SW 1271 (cell line): Measurements from ENCODE around the gene ME1.
"Not testable (repeated sequence)": the region's sequence is repeated elsewhere in the genome, so short reads cannot be mapped to it uniquely, and the experiment has no call there.

Experiments used
- DNase-seq, 2 experiments: peaks; one replicate each; lab custom pipeline; 2025; lab: John Stamatoyannopoulos, UW

Gene ME1

DNA sequence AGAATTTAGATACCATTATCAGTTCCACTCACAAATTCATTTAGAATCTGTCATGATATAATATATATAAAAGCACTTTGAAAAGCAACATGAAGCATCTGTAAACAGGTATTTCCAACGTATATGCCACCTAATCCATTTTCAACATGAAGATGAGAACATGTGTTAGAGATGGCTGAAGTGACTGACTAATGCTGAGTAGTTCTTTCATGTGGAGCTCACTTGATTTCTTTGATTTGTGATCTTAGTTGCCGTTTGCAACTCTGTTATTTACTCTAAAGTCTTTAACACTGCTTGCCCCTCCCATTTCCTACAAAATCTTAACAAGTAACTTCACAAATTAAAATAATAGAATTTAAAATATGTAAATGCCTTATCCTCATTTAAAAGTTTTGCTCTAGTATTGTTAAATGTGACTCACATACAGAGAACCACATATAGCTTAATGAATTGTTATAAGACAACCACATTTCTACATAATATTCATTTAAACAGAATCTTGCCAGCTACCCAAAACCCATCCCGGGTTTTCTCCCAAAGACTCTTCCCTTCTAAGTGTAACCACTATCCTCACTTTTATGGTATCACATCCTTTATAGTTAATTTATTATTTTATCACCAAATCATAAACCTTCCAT, 78.3 kb downstream of the ME1 start:
- no peak for DNase-seq

DNA sequence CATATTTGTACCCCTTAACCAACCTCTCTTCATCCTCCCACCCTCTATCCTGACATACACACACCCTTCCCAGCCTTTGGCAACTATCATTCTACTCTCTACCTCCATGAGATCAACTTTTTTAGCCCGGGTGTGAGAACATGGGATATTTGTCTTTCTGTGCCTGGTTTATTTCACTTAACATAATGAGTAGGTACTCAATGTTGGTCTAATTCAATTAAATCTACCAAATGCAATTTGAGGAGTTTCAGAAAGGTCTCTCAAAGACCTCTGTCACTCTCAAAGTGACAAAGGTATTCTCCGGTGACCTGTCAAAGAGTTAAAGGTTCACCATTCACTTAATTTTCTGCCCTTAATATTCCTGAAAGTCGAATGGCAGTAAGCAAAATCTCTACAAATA, 87.7 kb downstream of the ME1 start:
- DNase-seq, result no peak

DNA sequence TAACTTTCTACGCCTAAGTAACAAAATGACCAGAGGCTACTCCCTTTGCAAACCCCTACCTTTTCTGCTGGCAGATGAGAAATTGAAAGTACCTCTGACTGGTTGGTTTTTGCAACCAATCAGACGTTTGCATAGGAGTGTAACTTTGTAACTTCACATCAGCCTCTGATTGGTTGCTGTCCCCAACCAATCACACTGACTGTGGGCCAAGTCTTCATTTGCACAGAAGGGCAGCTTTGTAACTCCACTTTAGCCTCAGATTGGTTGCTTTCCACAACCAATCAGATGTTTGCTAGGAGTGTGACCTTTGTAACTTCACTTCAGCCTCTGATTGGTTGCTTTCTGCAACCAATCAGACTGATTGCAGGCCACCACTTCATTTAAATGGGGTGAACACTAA, 89.1 kb downstream of the ME1 start:
- no peak for DNase-seq

DNA sequence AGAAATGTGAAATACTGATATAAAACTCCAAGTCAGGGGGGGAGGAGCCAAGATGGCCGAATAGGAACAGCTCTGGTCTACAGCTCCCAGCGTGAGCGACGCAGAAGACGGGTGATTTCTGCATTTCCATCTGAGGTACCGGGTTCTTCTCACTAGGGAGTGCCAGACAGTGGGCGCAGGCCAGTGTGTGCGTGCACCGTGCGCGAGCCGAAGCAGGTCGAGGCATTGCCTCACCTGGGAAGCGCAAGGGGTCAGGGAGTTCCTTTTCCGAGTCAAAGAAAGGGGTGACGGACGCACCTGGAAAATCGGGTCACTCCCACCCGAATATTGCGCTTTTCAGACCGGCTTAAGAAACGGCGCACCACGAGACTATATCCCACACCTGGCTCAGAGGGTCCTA, 96.9 kb downstream of the ME1 start:
- not testable (repeated sequence) for DNase-seq

DNA sequence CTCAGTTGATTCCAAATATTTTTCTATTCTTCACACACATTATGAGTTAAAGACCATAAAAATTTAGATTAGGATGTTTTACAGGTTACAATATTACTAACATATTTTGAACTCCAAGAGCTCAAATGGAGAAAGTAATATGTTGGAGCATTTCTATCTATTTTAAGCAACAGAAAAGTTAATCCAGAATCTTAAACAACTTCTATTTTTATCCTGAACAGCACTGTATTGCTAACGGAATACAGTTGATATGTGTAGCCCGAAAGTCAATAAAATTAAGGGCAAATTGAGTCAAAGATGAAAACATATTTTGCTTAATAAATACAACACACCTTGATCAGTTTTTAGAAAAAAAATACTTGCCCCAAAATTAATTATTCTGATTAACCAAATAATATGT, 97.4 kb downstream of the ME1 start:
- no peak for DNase-seq

DNA sequence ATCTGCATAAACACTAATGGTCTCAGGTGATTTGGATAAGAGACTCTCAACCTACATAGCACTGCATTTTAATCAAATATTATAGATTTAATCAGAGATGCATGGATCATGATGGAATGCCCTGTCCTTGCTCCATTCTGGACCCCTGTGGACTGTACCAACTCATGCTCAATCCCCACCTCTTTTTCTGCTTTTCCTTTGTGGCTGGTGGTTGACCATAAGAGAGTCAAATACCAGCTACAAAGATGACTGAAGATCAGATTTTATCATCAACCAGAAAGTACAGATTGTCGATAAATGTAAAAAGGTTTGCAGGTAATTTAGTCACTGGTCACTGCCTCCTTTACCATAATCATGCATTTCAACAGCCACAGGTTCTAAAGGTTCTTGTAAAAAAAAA, 116.2 kb downstream of the ME1 start:
- no peak for DNase-seq

DNA sequence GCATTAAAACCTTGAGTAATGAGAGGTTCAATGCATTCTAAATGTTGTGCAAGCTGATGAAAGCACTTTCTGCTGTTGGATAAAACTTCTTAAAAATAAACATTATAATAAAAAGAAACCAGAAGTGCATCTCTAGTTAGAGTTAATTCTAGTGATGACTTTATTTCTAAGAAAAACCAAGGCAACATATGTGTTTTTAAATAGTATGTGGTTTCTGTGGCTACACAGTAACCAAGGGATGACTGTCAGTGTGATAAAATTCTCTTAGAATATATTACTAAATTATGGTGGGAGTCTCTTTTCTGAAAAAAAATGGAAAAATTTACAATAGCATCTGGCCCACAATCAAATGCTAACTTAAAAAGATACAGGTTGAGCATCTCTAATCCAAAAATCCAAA, 117.0 kb downstream of the ME1 start:
- no peak for DNase-seq

DNA sequence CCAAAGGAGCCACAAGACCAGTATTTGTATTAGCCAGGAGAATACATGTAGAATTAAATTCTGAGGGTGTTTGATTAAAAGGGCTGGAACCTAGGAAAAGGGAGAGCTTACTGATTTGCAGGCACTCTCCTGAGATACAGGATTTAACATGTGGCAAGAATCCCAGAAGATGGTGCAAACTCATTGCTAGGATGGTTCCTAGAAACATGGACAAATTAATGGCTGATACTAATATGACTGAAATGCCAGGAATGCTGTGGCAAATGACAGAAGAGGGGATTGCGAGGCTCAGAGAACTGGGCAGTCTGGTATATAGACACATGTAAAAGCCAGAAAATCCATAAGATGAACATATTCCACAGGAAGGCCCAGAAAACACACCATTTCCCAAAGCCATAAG, 119.6 kb downstream of the ME1 start:
- no peak for DNase-seq

DNA sequence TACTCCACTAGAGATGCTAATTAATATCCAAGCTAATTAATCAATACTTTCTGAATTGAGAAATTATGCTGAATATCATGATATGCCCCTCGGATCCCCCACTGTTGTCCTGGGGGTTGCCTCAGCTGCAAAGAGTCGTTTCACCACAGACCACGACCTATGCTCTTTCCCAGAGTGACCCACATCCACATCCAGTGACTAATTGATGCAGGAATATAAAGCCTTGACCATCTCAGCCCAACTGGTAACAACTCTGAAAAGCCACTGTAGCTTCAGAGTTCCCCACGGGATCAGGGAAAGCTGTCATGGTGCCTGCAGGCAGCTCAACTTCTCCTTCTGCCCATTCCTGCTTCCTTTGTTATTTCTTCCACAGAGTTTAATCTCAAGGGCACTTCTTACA, 120.8 kb downstream of the ME1 start:
- DNase-seq, result no peak

DNA sequence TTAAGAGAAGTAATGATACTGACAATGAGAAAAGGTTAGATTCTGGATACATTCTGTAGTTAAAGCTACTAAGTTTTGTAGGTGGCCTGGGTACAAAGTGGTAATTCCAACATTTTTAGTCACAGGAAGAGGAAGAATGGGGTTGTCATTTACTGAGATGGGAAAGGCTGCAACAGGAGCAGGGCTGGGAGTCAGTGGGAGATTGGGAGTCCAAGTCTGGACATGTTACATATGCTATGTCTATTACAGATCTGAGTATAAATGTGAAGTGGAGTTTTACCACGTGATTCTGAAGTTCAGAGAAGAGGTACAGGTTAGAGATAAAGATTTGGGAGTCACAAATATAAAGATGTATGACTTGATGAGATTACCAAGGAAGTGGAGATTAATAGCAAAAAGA, 121.5 kb downstream of the ME1 start:
- no peak for DNase-seq

DNA sequence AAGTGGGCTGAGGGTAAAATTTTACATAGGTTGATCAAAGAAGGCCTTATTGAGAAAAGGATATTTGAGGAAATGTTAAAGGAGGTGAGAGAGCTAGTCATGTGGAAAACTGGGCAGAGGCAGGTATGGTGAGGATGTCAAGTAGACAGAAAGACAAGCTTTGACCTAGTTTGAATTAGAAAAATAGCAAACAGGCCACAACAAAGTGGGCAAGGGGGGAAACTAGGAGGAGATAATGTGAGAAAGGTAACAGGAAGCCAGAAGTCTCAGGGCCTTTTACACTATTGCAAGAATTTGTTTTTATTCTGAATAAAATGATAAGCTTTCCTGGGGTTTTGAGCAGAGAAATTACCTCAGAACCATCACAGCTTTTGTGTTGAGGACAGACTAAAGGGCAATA, 122.0 kb downstream of the ME1 start:
- no peak for DNase-seq

DNA sequence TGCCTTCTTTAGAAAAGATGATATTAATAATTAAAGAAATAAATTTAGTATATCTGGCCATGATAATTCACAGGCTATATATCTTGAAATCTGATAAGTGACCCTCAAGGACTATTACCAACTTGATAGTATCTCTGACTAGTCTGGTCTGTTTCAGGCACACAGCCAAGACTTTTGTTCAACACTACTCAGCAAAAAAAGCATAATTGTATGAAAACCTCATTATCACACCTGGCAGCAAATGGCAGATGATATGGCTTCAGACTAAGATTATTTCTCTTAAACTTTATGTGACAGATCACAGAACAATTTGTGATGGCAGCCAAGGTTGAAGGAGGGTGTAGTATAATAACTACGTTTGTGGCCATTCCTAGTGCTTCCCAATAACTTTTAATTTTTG, 123.0 kb downstream of the ME1 start:
- no peak for DNase-seq

DNA sequence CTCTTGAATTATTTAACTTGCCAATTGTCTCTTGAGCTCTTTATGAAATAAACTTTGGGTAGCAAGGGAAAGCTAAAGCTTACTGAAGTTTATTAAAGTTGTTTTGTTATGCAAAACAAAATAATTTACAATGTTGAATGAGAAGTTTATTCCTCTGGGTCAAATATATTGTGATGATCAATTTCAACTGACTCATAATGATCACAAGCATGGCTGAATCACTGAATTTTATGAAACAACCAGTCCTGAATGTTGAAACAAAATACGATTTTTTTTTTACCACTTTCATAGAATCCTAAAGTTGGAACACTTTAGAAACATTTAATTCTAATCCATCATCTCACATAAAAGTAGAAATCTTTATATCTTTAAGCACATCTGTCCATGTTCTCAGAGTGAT, 127.4 kb downstream of the ME1 start:
- DNase-seq, result no peak

DNA sequence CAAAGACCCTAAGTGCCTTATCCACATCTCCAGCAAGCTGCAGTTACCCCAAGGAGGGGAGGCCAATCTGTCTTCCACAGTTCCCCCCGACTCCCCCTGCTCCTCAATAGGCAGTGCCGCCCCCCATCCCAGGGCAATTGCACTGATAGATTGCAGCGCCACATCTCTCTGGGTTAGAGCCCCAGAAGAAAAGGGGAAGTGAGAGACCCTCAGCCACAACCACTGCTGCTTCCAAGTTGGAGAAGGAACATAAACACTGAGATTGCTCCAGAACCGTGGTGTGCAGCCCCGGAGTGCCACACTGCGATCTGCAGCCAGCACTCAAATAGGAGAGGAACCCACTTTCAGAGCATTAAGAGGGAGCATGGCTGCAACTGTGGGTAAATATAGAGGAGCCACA, 136.2 kb downstream of the ME1 start:
- DNase-seq, result no peak

DNA sequence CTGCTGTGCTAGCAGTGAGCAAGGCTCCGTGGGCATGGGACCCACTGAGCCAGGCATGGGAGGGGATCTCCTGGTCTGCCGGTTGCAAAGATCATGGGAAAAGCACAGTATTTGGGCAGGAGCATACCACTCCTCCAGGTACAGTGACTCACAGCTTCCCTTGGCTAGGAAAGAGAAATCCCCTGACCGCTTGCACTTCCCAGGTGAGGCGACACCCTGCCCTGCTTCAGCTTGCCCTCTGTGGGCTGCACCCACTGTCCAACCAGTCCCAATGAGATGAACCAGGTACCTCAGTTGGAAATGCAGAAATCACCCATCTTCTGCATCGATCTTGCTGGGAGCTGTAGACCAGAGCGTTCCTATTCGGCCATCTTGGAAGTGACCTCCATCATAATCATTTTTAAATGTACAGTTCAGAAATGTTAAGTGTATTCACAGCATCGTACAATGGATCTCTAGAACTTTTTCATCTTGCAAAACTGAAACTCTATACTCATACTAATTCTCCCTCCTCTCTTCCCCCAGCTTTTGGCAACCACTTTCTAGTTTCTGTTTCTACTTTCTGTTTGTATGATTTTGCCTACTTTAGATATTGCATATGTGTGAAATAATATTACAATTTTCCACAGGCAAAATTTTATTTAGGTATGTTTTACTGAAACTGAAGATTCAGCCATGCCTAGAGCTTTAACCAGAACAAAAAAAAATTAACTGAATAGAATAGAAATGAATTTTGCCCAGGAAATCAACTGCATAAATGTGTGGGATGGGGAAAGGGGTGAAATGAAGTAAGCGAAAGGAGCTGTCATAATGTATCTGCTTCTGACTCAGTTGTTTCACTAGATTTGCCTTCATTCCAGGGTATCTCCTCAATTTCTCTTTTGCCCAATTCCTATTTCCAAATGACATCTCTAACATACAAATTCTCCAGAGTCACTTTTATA, 137.7 kb downstream of the ME1 start:
- no peak for DNase-seq

DNA sequence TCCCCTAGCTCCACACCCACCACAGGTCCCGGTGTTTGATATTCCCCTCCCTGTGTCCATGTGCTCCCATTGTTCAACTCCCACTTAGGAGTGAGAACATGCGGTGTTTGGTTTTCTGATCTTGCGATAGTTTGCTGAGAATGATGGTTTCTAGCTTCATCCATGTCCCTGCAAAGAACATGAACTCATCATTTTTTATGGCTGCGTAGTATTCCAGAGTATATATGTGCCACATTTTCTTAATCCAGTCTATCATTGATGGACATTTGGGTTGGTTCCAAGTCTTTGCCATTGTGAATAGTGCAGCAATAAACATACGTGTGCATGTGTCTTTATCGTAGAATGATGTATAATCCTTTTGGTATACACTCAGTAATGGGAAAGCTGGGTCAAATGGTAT, 143.6 kb downstream of the ME1 start:
- DNase-seq, result not testable (repeated sequence)

DNA sequence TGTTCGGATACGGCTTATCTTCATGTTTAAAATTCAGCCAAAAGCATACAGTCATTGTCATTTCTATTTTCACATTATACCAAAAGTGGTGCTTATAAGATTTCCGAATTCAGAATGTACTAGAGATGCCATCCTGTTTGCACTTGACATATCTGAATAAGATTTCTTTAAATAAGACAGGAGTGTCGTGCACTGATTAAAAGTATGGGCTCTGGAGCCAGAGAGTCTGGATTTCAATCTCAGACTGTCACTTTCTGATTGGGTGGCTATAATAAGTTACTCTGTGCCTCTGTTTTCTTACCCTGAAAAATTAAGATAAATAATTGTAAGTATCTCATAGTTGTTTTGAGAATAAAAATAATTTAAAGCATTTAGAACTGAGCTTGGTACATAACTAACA, 144.9 kb downstream of the ME1 start:
- no peak for DNase-seq

DNA sequence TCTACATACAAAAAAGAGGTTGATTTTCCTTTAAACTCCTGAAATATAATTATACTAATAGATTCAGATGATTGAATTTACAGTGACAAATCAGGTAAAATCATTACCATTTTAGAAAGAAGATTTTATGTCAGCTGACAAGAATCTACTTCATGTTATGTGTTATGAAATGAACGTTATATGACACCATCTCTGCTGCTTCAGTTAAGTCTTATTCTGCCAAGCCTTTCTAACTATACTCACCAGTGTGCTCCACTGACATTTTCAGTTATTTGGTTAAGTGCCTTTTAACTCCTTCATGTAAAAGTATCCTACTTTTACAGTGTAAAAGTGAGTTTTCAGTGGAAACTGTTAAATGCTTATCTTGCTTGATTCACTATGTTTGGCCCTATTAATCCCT, 157.3 kb downstream of the ME1 start:
- no peak for DNase-seq

DNA sequence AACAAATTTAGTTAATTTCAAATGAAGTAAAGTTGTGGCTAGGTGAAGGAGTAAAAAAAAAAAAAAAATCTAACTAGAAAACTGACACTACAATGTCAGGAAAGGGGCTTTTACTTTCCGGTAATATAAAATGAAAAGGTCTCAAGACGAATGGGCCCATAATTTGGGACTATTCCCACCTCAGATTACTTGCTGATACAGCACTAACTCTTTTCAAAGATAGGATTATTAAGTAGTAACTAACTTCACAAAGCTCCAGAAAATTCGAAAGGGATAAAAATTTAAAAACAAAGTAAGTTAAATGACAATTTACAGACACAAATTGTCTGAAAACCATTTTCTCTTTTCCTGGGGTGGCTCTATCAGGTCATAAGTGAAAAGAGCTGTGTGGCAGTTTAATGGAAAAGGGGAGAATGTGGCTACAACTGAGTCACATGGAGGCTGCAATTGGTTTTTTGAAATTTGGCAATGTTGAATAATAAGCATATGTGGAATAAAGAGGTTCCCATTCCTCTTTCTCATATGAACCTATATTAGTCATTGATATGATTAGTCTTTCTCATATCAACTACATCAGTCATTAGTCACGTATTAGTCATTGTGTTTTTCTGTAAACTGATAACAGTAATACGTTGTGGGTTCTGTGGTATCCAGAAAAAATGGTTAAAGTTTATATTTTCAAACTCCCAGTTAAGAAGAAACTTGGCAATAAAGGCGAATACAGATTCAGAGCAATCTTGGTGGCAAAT, 159.7 kb downstream of the ME1 start:
- DNase-seq, result peak in 1 of 2 experiments; percentile 15

DNA sequence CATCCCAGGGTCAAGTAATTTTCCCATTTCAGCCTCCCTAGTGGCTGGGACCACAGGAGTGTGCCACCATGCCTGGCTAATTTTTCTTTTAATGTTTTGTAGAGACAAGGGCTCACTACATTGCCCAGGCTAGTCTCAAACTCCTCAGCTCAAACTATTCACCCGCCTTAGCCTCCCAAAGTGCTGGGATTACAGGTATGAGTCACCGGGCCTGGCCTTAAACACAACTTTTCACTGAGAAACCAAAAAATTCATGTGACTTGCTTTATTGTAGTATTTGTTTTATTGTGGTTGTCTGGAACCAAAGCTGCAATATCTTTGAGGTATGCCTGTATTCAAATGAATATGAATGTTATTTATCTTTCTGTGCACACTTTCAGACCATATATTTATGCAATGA, 165.5 kb downstream of the ME1 start:
- DNase-seq, result no peak

DNA sequence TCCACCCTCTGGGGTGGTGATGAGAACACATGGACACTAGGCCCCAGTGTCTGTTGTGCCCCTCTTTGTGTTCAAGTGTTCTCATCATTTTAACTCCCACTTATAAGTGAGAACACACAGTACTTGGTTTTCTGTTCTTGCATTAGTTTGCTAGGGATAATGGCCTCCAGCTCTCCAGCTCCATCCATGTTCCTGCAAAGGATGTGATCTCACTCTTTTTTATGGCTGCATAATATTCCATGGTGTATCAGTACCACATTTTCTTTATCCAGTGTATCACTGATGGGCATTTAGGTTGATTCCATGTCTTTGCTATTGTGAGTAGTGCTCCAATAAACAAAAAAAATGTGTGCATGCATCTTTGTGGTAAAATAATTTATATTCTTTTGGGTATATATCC, 170.3 kb downstream of the ME1 start:
- DNase-seq, result no peak

DNA sequence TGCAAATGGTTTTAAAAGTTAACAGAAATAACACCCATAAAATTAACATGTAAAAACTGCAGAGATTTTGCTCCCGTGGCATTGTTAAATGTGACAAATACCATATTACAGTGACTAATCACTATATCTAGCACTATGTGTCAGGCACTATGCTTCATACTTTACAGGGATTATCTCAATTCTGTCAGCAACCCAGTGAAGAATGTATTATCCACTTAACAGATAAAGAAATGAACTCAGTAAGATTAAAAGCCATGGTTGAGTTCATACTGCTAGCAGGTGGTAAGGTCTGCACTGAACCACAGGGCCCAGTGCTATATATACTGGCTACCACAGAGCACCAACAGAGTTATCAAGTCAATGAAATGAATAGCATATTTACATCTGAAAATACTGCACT, 172.3 kb downstream of the ME1 start:
- DNase-seq, result no peak

DNA sequence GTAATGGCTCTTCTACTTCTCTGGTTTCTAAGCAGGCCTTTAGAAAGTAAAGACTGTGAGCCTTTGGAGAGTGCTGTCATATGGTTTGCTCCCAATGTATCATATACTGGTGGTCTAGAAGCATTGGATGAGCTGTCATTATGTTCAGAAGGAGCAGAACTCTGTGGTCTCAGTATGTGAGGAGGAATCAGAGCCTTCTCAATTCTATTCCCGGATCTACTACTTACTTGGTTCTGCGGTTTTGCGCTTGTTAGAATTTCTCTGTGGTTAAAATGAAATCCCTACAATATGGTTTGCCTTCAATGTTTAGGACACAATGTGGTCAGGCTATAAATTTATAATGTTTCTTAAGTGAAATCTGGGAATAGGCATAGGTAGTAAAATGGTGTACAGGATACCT, 173.1 kb downstream of the ME1 start:
- DNase-seq, result no peak
